Measurements from ENCODE around the gene FAM187B. TPM values are rescaled to one million over a fixed set of nuclear protein-coding genes. Genes with fewer than 3 reads are reported as not detected.

Gene FAM187B
- total and polyA plus RNA-seq, 2 donors (not counting 1 experiment from before 2014, with no cell fraction given): 0.25 TPM; not detected in 1

GRCh38 chr19:35206855-35207254 lies 21.7 kb downstream of the FAM187B start:
- H3K9ac ChIP-seq (ENCODE audit: low read length): peak overlapping the region; percentile 39
- H3K4me1 ChIP-seq (ENCODE audit: control insufficient read depth in 2 of 2, insufficient read depth in 2 of 2, low read length in 2 of 2): peaks cover 82 to 86% of the 10 kb centered on the region in 2 donors
- peak overlapping the region; percentile 78 for H3K4me2 ChIP-seq (replicated peaks; ENCODE audit: low read depth, low read length, poor library complexity, severe bottlenecking)
- peak overlapping the region; percentile 93 to 95 for H3K27ac ChIP-seq (ENCODE audit: low read length in 2 of 2)
- no CpG with 5 or more reads among the region's 1 CpG for WGBS (ENCODE audit: insufficient coverage)
- no peaks in the 10 kb centered on the region for H3K79me2 ChIP-seq (ENCODE audit: control insufficient read depth, insufficient read depth, low read length)
- no peaks in the 10 kb centered on the region for H3K9me3 Mint-ChIP-seq (ENCODE audit: insufficient read depth)
- no peaks in the 10 kb centered on the region for H3K27me3 ChIP-seq (replicated peaks in 1 of 4; ENCODE audit: control extremely low read depth in 1 of 4, control insufficient read depth in 3 of 4, insufficient read depth in 4 of 4, low read length in 3 of 4)
- ATAC-seq (ENCODE audit: low read depth): no peak
- no peaks in the 10 kb centered on the region for H3K27me3 Mint-ChIP-seq
- peak overlapping the region; percentile 96 for H3K27ac Mint-ChIP-seq
- ChIA-PET CTCF (interaction anchor here (0.6 to 3.3 kb wide), 13 partner anchors 10 to 140 kb away, joined by 3 to 25 read pairs (median 4); partner anchors contain the start of gene FFAR1), POLR2A (interaction anchor here (0.6 to 2.0 kb wide), 11 partner anchors 10 to 722 kb away, joined by 3 to 11 read pairs (median 4); partner anchors contain the start of gene FXYD5)
- peaks cover 66% of the 10 kb centered on the region for H3K4me1 Mint-ChIP-seq
- H4K20me1 ChIP-seq (ENCODE audit: control insufficient read depth, insufficient read depth, low read length, poor library complexity, severe bottlenecking): no peaks in the 10 kb centered on the region
- H3K4me3 Mint-ChIP-seq: peak overlapping the region; percentile 78
- H3K9me3 ChIP-seq (ENCODE audit: control extremely low read depth in 1 of 3, control insufficient read depth in 2 of 3, insufficient read depth in 1 of 3, low read length in 2 of 3): peaks cover 0 to 10% (median 3%) of the 10 kb centered on the region in 3 donors
- intact Hi-C loops (cut with micrococcal nuclease): loop anchor here (1.0 to 2.0 kb wide), 3 partner anchors 7 to 52 kb away; partner anchors contain the start of genes FXYD5 and LSR
- TF ChIP-seq, protein P1, sequence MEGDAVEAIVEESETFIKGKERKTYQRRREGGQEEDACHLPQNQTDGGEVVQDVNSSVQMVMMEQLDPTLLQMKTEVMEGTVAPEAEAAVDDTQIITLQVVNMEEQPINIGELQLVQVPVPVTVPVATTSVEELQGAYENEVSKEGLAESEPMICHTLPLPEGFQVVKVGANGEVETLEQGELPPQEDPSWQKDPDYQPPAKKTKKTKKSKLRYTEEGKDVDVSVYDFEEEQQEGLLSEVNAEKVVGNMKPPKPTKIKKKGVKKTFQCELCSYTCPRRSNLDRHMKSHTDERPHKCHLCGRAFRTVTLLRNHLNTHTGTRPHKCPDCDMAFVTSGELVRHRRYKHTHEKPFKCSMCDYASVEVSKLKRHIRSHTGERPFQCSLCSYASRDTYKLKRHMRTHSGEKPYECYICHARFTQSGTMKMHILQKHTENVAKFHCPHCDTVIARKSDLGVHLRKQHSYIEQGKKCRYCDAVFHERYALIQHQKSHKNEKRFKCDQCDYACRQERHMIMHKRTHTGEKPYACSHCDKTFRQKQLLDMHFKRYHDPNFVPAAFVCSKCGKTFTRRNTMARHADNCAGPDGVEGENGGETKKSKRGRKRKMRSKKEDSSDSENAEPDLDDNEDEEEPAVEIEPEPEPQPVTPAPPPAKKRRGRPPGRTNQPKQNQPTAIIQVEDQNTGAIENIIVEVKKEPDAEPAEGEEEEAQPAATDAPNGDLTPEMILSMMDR (IDR thresholded peaks at IDR 0.05): no peak
- peak overlapping the region in 4 of 5 experiments; percentile 23 to 50 (median 36) for H3K4me3 ChIP-seq (ENCODE audit: control extremely low read depth in 1 of 5, extremely low read depth in 1 of 5, insufficient read depth in 1 of 5, low read depth in 2 of 5, low read length in 4 of 5)
- no peak overlapping the region for H2AFZ ChIP-seq (ENCODE audit: insufficient read depth, low read depth, low read length, poor library complexity, severe bottlenecking)
- H3K36me3 ChIP-seq (replicated peaks in 1 of 2; ENCODE audit: control extremely low read depth in 1 of 2, control insufficient read depth in 1 of 2, extremely low read depth in 1 of 2, insufficient read depth in 2 of 2, low read length in 1 of 2): no peaks in the 10 kb centered on the region
- DNase-seq: no peak

GRCh38 chr19:35206379-35206778 lies 22.2 kb downstream of the FAM187B start:
- peak overlapping the region; percentile 93 to 95 for H3K27ac ChIP-seq (ENCODE audit: low read length in 2 of 2)
- Mint-ChIP-seq H3K27me3 (no peaks in the 10 kb centered on the region), H3K27ac (peak overlapping the region; percentile 96), H3K4me1 (peaks cover 62% of the 10 kb centered on the region), H3K9me3 (ENCODE audit: insufficient read depth) (no peaks in the 10 kb centered on the region), H3K4me3 (peak overlapping the region; percentile 78)
- H4K20me1 ChIP-seq (ENCODE audit: control insufficient read depth, insufficient read depth, low read length, poor library complexity, severe bottlenecking): no peaks in the 10 kb centered on the region
- peaks cover 78 to 81% of the 10 kb centered on the region in 2 donors for H3K4me1 ChIP-seq (ENCODE audit: control insufficient read depth in 2 of 2, insufficient read depth in 2 of 2, low read length in 2 of 2)
- TF ChIP-seq, protein P1 (IDR thresholded peaks at IDR 0.05): no peak
- TF ChIP-seq EZH2 (IDR thresholded peaks at IDR 0.05; ENCODE audit: borderline replicate concordance, insufficient read depth, low read depth, low read length, poor library complexity, severe bottlenecking): no peak
- no peaks in the 10 kb centered on the region for H3K36me3 ChIP-seq (replicated peaks in 1 of 2; ENCODE audit: control extremely low read depth in 1 of 2, control insufficient read depth in 1 of 2, extremely low read depth in 1 of 2, insufficient read depth in 2 of 2, low read length in 1 of 2)
- ChIA-PET CTCF (interaction anchor here (0.6 to 3.3 kb wide), 14 partner anchors 11 to 141 kb away, joined by 3 to 25 read pairs (median 4); partner anchors contain the start of gene FFAR1), POLR2A (interaction anchor here (0.6 to 2.0 kb wide), 13 partner anchors 10 to 722 kb away, joined by 3 to 11 read pairs (median 4); partner anchors contain the start of gene FXYD5)
- DNase-seq (peak; percentile 87), ATAC-seq (ENCODE audit: low read depth) (peak; percentile 41)
- H2AFZ ChIP-seq (ENCODE audit: insufficient read depth, low read depth, low read length, poor library complexity, severe bottlenecking): no peak overlapping the region
- peak overlapping the region in 4 of 5 experiments; percentile 23 to 50 (median 36) for H3K4me3 ChIP-seq (ENCODE audit: control extremely low read depth in 1 of 5, extremely low read depth in 1 of 5, insufficient read depth in 1 of 5, low read depth in 2 of 5, low read length in 4 of 5)
- H3K9me3 ChIP-seq (ENCODE audit: control extremely low read depth in 1 of 3, control insufficient read depth in 2 of 3, insufficient read depth in 1 of 3, low read length in 2 of 3): peaks cover 0 to 10% (median 3%) of the 10 kb centered on the region in 3 donors
- intact Hi-C loops (cut with micrococcal nuclease): loop anchor here (1.0 to 2.0 kb wide), 3 partner anchors 8 to 52 kb away; partner anchors contain the start of genes FXYD5 and LSR
- H3K27me3 ChIP-seq (replicated peaks in 1 of 4; ENCODE audit: control extremely low read depth in 1 of 4, control insufficient read depth in 3 of 4, insufficient read depth in 4 of 4, low read length in 3 of 4): no peaks in the 10 kb centered on the region
- WGBS (ENCODE audit: insufficient coverage): 0% methylated on average over 3 of the region's 5 CpGs
- peak overlapping the region; percentile 78 for H3K4me2 ChIP-seq (replicated peaks; ENCODE audit: low read depth, low read length, poor library complexity, severe bottlenecking)
- H3K9ac ChIP-seq (ENCODE audit: low read length): peak overlapping the region; percentile 39
- H3K79me2 ChIP-seq (ENCODE audit: control insufficient read depth, insufficient read depth, low read length): no peaks in the 10 kb centered on the region

Measured in B cell (primary cell).